ENCODE measurements around the gene GREB1.

The GREB1 gene

GRCh38 chr2:11669454-11670291 lies 135.8 kb downstream of the GREB1 start, which contains the start of gene NTSR2:
Gene NTSR2 (minus strand): TSS chr2:11670195. CDS start chr2:11670129, 66 bp downstream.
- DNase-seq = peak; percentile 7

GRCh38 chr2:11672407-11672806 lies 138.6 kb downstream of the GREB1 start:
- DNase-seq = no peak

GRCh38 chr2:11674983-11675382 lies 141.1 kb downstream of the GREB1 start:
- no peak for DNase-seq

GRCh38 chr2:11675423-11676112 lies 141.7 kb downstream of the GREB1 start:
- no peak for DNase-seq

GRCh38 chr2:11676640-11677039 lies 142.8 kb downstream of the GREB1 start:
- no peak for DNase-seq

- no peak for DNase-seq
These were observed 143.6 kb downstream of the GREB1 start for GRCh38 chr2:11677136-11678055.

- DNase-seq = no peak
These were observed 144.6 kb downstream of the GREB1 start for GRCh38 chr2:11678306-11678960.

- DNase-seq = no peak
These were observed 145.2 kb downstream of the GREB1 start for GRCh38 chr2:11679016-11679415.

- DNase-seq = no peak
These were observed 145.8 kb downstream of the GREB1 start for GRCh38 chr2:11679486-11680181.

GRCh38 chr2:11680182-11680900 lies 146.5 kb downstream of the GREB1 start:
- DNase-seq = no peak

- no peak for DNase-seq
These were observed 147.3 kb downstream of the GREB1 start for GRCh38 chr2:11680901-11681721.

GRCh38 chr2:11681722-11682589 lies 148.1 kb downstream of the GREB1 start:
- DNase-seq = peak; percentile 66

- no peak for DNase-seq
These were observed 148.7 kb downstream of the GREB1 start for GRCh38 chr2:11682590-11682915.

GRCh38 chr2:11683476-11683875 lies 149.6 kb downstream of the GREB1 start:
- DNase-seq = no peak

GRCh38 chr2:11683966-11684365 lies 150.1 kb downstream of the GREB1 start:
- DNase-seq = no peak

GRCh38 chr2:11684894-11685460 lies 151.1 kb downstream of the GREB1 start:
- no peak for DNase-seq

- no peak for DNase-seq
These were observed 152.1 kb downstream of the GREB1 start for GRCh38 chr2:11685906-11686470.

GRCh38 chr2:11687736-11688135 lies 153.9 kb downstream of the GREB1 start:
- no peak for DNase-seq
